ENCODE results near the gene DUSP1. TPM values are rescaled to one million over a fixed set of nuclear protein-coding genes. Genes with fewer than 3 reads are reported as not detected.

Gene DUSP1
- total and polyA plus RNA-seq, 2 donors (not counting 3 experiments of a cell fraction or from before 2014, with no cell fraction given), result 36.1 to 196 TPM

- Histone ChIP-seq H3K79me2 (ENCODE audit: control insufficient read depth, insufficient read depth, low read length) (no peaks in the 10 kb centered on the region), H3K4me2 (ENCODE audit: insufficient read depth, low read length) (no peak overlapping the region), H3K4me3 (replicated peaks in 1 of 3; ENCODE audit: insufficient read depth in 1 of 3, low read depth in 1 of 3, low read length in 3 of 3) (no peak overlapping the region), H2AFZ (ENCODE audit: low read depth, low read length) (no peak overlapping the region), H3K27ac (ENCODE audit: insufficient read depth, low read depth, low read length) (no peak overlapping the region), H3K9me3 (replicated peaks; ENCODE audit: control insufficient read depth, insufficient read depth, low read length) (no peaks in the 10 kb centered on the region), H3K4me1 (ENCODE audit: control insufficient read depth, extremely low read depth, insufficient read depth, low read length) (peaks cover 22% of the 10 kb centered on the region), H3K9ac (replicated peaks; ENCODE audit: extremely low read depth, insufficient read depth, low read length) (no peak overlapping the region), H4K20me1 (replicated peaks; ENCODE audit: control insufficient read depth, extremely low read depth, insufficient read depth, low read length) (no peaks in the 10 kb centered on the region), H3K27me3 (ENCODE audit: control insufficient read depth in 2 of 2, insufficient read depth in 2 of 2, low read length in 2 of 2) (no peaks in the 10 kb centered on the region), H3K36me3 (ENCODE audit: control insufficient read depth in 2 of 2, extremely low read depth in 1 of 2, insufficient read depth in 2 of 2, low read length in 2 of 2) (no peaks in the 10 kb centered on the region), H3K9me1 (replicated peaks; ENCODE audit: control insufficient read depth, extremely low read depth, insufficient read depth, low read length) (no peaks in the 10 kb centered on the region)
- DNase-seq (ENCODE audit: low read depth, low spot score) (no peak), FAIRE-seq (no peak)
- dilution Hi-C loops (cut with MboI; ENCODE audit: extremely low pct_ligation_motif_present, low sequenced_read_pairs) (no loop called here), intact Hi-C loops (cut with micrococcal nuclease) (no loop called here)
- TF ChIP-seq JUN (IDR thresholded peaks at IDR 0.05; ENCODE audit: borderline replicate concordance, insufficient read depth, insufficient read length, low read depth) (no peak), GATA2 (IDR thresholded peaks at IDR 0.05; ENCODE audit: insufficient read depth, insufficient read length, low read depth, low read length) (no peak), POLR2A (IDR thresholded peaks at IDR 0.05; ENCODE audit: low read depth, low read length) (no peak), POLR2AphosphoS5 (IDR thresholded peaks at IDR 0.05; ENCODE audit: insufficient read depth, low read depth, low read length) (no peak), MAX (IDR thresholded peaks at IDR 0.05; ENCODE audit: insufficient read depth, insufficient read length) (no peak), FOS (IDR thresholded peaks at IDR 0.05; ENCODE audit: borderline replicate concordance, insufficient read depth, low read length) (no peak), EZH2 (IDR thresholded peaks at IDR 0.05; ENCODE audit: borderline replicate concordance, low read depth, low read length, severe bottlenecking) (no peak), MYC (IDR thresholded peaks at IDR 0.05; ENCODE audit: low read depth, low read length) (no peak)
- TF ChIP-seq, protein P1, sequence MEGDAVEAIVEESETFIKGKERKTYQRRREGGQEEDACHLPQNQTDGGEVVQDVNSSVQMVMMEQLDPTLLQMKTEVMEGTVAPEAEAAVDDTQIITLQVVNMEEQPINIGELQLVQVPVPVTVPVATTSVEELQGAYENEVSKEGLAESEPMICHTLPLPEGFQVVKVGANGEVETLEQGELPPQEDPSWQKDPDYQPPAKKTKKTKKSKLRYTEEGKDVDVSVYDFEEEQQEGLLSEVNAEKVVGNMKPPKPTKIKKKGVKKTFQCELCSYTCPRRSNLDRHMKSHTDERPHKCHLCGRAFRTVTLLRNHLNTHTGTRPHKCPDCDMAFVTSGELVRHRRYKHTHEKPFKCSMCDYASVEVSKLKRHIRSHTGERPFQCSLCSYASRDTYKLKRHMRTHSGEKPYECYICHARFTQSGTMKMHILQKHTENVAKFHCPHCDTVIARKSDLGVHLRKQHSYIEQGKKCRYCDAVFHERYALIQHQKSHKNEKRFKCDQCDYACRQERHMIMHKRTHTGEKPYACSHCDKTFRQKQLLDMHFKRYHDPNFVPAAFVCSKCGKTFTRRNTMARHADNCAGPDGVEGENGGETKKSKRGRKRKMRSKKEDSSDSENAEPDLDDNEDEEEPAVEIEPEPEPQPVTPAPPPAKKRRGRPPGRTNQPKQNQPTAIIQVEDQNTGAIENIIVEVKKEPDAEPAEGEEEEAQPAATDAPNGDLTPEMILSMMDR (IDR thresholded peaks at IDR 0.05; ENCODE audit: extremely low read depth in 1 of 2, insufficient read depth in 1 of 2, low read depth in 1 of 2, low read length in 2 of 2), result no peak
- CTCF ChIA-PET, result interaction anchor here (1.0 to 2.2 kb wide), 4 partner anchors 39 to 213 kb away, joined by 3 to 19 read pairs (median 4); partner anchors contain the start of gene DUSP1
- POLR2A ChIA-PET, result interaction anchor here (1.1 kb wide), 1 partner anchor 51 kb away, joined by 3 read pairs; no protein-coding TSS in a partner anchor
- no TSS peak for BruUV-seq (replicated peaks)
Observed at GRCh38 chr5:172719211-172719610, 51.8 kb downstream of the DUSP1 start.
